GM19043 (cell line): ENCODE results near the gene MICA.
"Not testable (repeated sequence)": the region's sequence is repeated elsewhere in the genome, so short reads cannot be mapped to it uniquely, and the experiment has no call there.

Experiments
- ATAC-seq: cut with Tn5 transposase; IDR thresholded peaks from one replicate; pipeline ENCODE4 v1.9.1; 2021; ENCODE audit warnings: low read depth; ENCODE audit not compliant: unreplicated experiment

MICA gene

GRCh38 chr6:31452859-31453258 lies 49.5 kb downstream of the MICA start:
- ATAC-seq, result no peak

- no peak for ATAC-seq
Measured at GRCh38 chr6:31453259-31453658, 49.9 kb downstream of the MICA start.

GRCh38 chr6:31459864-31460263 lies 56.5 kb downstream of the MICA start:
- ATAC-seq, result not testable (repeated sequence)

- no peak for ATAC-seq
Measured at GRCh38 chr6:31460361-31461025, 57.1 kb downstream of the MICA start.

GRCh38 chr6:31462026-31462963 lies 58.9 kb downstream of the MICA start:
- ATAC-seq, result no peak

GRCh38 chr6:31462964-31463870 lies 59.8 kb downstream of the MICA start:
- ATAC-seq, result peak; percentile 81

- no peak for ATAC-seq
Measured at GRCh38 chr6:31464252-31465184, 61.1 kb downstream of the MICA start.
